GM18951 (cell line): ENCODE results near the gene CYP2W1.
A peak's percentile ranks its signal among the peaks of the same experiment; 100 is the strongest.

Experiments
- POLR2A ChIP-seq: IDR thresholded peaks from 4 replicates; pipeline ENCODE4 v1.6.1; 2011; ENCODE audit warnings: mild to moderate bottlenecking; ENCODE audit not compliant: insufficient read length, insufficient read depth; ENCODE audit errors: extremely low read depth
- in situ Hi-C: fragments of 300-500 bp; cut with MboI; formaldehyde crosslinking; loops from one replicate; pipeline ENCODE4 v1.12.0; 2022; ENCODE audit warnings: low sequenced_read_pairs, mixed read lengths, inconsistent platforms; ENCODE audit not compliant: unreplicated experiment

CYP2W1 gene

GRCh38 chr7:945147-945555 is 37.8 kb upstream of the CYP2W1 start:
- in situ Hi-C loops: no loop called here
- TF ChIP-seq POLR2A: no peak

- in situ Hi-C loops: no loop called here
These were observed 37.3 kb upstream of the CYP2W1 start for GRCh38 chr7:945556-946255.

GRCh38 chr7:946256-946996 is 36.6 kb upstream of the CYP2W1 start:
- in situ Hi-C loops: no loop called here
- no peak for TF ChIP-seq POLR2A

More at GRCh38 chr7:945556-946255, 37.3 kb upstream of the CYP2W1 start:
- TF ChIP-seq POLR2A: no peak

- in situ Hi-C loops: no loop called here
- no peak for TF ChIP-seq POLR2A
These were observed 35.4 kb upstream of the CYP2W1 start for GRCh38 chr7:947391-948210.

- TF ChIP-seq POLR2A: no peak
- in situ Hi-C loops: no loop called here
These were observed 33.7 kb upstream of the CYP2W1 start for GRCh38 chr7:949021-949934.

- in situ Hi-C loops: loop anchor here (25.0 kb wide), 1 partner anchor 165 kb away; no protein-coding TSS in a partner anchor
- TF ChIP-seq POLR2A: no peak
These were observed 31.0 kb upstream of the CYP2W1 start for GRCh38 chr7:951881-952547.

- in situ Hi-C loops: loop anchor here (25.0 kb wide), 1 partner anchor 165 kb away; no protein-coding TSS in a partner anchor
These were observed 30.2 kb upstream of the CYP2W1 start for GRCh38 chr7:952548-953441.

GRCh38 chr7:953547-954327 is 29.2 kb upstream of the CYP2W1 start:
- in situ Hi-C loops: loop anchor here (25.0 kb wide), 1 partner anchor 166 kb away; no protein-coding TSS in a partner anchor
- TF ChIP-seq POLR2A: no peak

More at GRCh38 chr7:952548-953441, 30.2 kb upstream of the CYP2W1 start:
- TF ChIP-seq POLR2A: no peak

- in situ Hi-C loops: loop anchor here (25.0 kb wide), 1 partner anchor 167 kb away; no protein-coding TSS in a partner anchor
- TF ChIP-seq POLR2A: peak; percentile 60
These were observed 28.4 kb upstream of the CYP2W1 start, which contains the start of gene ADAP1 for GRCh38 chr7:954330-955238. Gene ADAP1 (minus strand): TSS chr7:954680. CDS start chr7:954477, 203 bp downstream.
